Ascending aorta (tissue), 2 donors: ENCODE results near the gene PIP5K1A. TPM values are rescaled to one million over a fixed set of nuclear protein-coding genes. Genes with fewer than 3 reads are reported as not detected.
"Not testable (repeated sequence)": the region's sequence is repeated elsewhere in the genome, so short reads cannot be mapped to it uniquely, and the experiment has no call there.

ENCODE experiments used
- DNase-seq, 2 donors: peaks; one replicate each; pipeline ENCODE4 v3.0.0-alpha.2; 2019; ENCODE audit warnings: low spot score in 2 of 2
- H3K27ac ChIP-seq, 2 donors: fragments of 200-600 bp; sonication (generic); one replicate each; pipeline ENCODE4 v1.5.1; 2016 to 2017; ENCODE audit warnings: mild to moderate bottlenecking in 1 of 2
- H3K27me3 ChIP-seq: fragments of 200-600 bp; sonication (generic); one replicate; pipeline ENCODE4 v1.5.1; 2017
- H3K36me3 ChIP-seq, 2 donors: fragments of 200-600 bp; sonication (generic); one replicate each; pipeline ENCODE4 v1.5.1; 2016
- H3K4me1 ChIP-seq, 2 donors: fragments of 200-600 bp; sonication (generic); one replicate each; pipeline ENCODE4 v1.5.1; 2016 to 2017; ENCODE audit warnings: mild to moderate bottlenecking in 1 of 2
- H3K4me3 ChIP-seq, 2 donors: fragments of 200-600 bp; sonication (generic); one replicate each; pipeline ENCODE4 v1.5.1; 2016 to 2017; ENCODE audit warnings: mild to moderate bottlenecking in 1 of 2
- H3K9me3 ChIP-seq, 2 donors: fragments of 200-600 bp; sonication (generic); one replicate each; pipeline ENCODE4 v1.5.1; 2016
- CTCF ChIP-seq, 3 experiments: fragments of 200-600 bp in 2 of 3; fragments of 450-650 bp in 1 of 3; sonication (generic) in 2 of 3; IDR thresholded peaks; one replicate each; pipeline ENCODE4 v1.5.1; 2016 to 2019; ENCODE audit warnings: antibody characterized with exemption in 3 of 3, mild to moderate bottlenecking in 1 of 3, moderate library complexity in 1 of 3
- intact Hi-C: fragments of 100-400 bp; cut with DNase I; formaldehyde crosslinking; loops from one replicate; pipeline ENCODE4 v1.15.1; 2023
- total RNA-seq: library from RNA; depleted of rRNA; stranded (reverse); fragments of >200 nt; gene quantifications from one replicate; pipeline ENCODE4 v1.1.0, GENCODE V29; 2016

PIP5K1A gene
- total RNA-seq, 1 donor from 2014 or later, result 36.5 TPM

- H3K27ac ChIP-seq, result no peak overlapping the region
- intact Hi-C loops, result no loop called here
- no peaks in the 10 kb centered on the region for H3K27me3 ChIP-seq
- no peak overlapping the region for H3K4me3 ChIP-seq
- TF ChIP-seq CTCF (IDR thresholded peaks at IDR 0.05), result no peak
- H3K4me1 ChIP-seq, result no peaks in the 10 kb centered on the region
- H3K36me3 ChIP-seq, result peaks cover 68 to 75% of the 10 kb centered on the region in 2 donors
- H3K9me3 ChIP-seq, result no peaks in the 10 kb centered on the region
- no peak for DNase-seq
Observed at GRCh38 chr1:151265446-151266236, 67.3 kb downstream of the PIP5K1A start.

- Histone ChIP-seq H3K27me3 (no peaks in the 10 kb centered on the region), H3K27ac (no peak overlapping the region), H3K9me3 (no peaks in the 10 kb centered on the region), H3K4me1 (no peaks in the 10 kb centered on the region), H3K36me3 (peaks cover 68 to 75% of the 10 kb centered on the region in 2 donors), H3K4me3 (no peak overlapping the region)
- TF ChIP-seq CTCF (IDR thresholded peaks at IDR 0.05), result no peak
- intact Hi-C loops, result no loop called here
- no peak for DNase-seq
Observed at GRCh38 chr1:151266315-151266714, 68.0 kb downstream of the PIP5K1A start.

GRCh38 chr1:151266821-151267220, 68.5 kb downstream of the PIP5K1A start:
- no peak overlapping the region for H3K27ac ChIP-seq
- intact Hi-C loops, result no loop called here
- no peaks in the 10 kb centered on the region for H3K4me1 ChIP-seq
- H3K4me3 ChIP-seq, result no peak overlapping the region
- no peak for DNase-seq
- H3K9me3 ChIP-seq, result no peaks in the 10 kb centered on the region
- peaks cover 68 to 75% of the 10 kb centered on the region in 2 donors for H3K36me3 ChIP-seq
- TF ChIP-seq CTCF (IDR thresholded peaks at IDR 0.05), result no peak
- no peaks in the 10 kb centered on the region for H3K27me3 ChIP-seq

- no peak for TF ChIP-seq CTCF (IDR thresholded peaks at IDR 0.05)
- intact Hi-C loops, result no loop called here
- Histone ChIP-seq H3K9me3 (no peaks in the 10 kb centered on the region), H3K27ac (no peak overlapping the region), H3K4me3 (no peak overlapping the region), H3K4me1 (no peaks in the 10 kb centered on the region), H3K27me3 (no peaks in the 10 kb centered on the region), H3K36me3 (peaks cover 60 to 67% of the 10 kb centered on the region in 2 donors)
- no peak for DNase-seq
Observed at GRCh38 chr1:151267760-151268159, 69.4 kb downstream of the PIP5K1A start.

GRCh38 chr1:151273924-151274466, 75.6 kb downstream of the PIP5K1A start:
- no peak overlapping the region for H3K4me3 ChIP-seq
- H3K36me3 ChIP-seq, result peaks cover 1 to 12% of the 10 kb centered on the region in 2 donors
- H3K9me3 ChIP-seq, result no peaks in the 10 kb centered on the region
- no peak for TF ChIP-seq CTCF (IDR thresholded peaks at IDR 0.05)
- H3K27me3 ChIP-seq, result no peaks in the 10 kb centered on the region
- DNase-seq, result no peak
- no peaks in the 10 kb centered on the region for H3K4me1 ChIP-seq
- intact Hi-C loops, result no loop called here
- H3K27ac ChIP-seq, result no peak overlapping the region

GRCh38 chr1:151275341-151275740, 77.0 kb downstream of the PIP5K1A start:
- H3K27me3 ChIP-seq, H3K27ac ChIP-seq, H3K9me3 ChIP-seq, H3K4me3 ChIP-seq, intact Hi-C loops, H3K4me1 ChIP-seq, DNase-seq, H3K36me3 ChIP-seq: not testable (repeated sequence)
